Activated gamma-delta T cell (primary cell): ENCODE results near the gene SLC26A6.

ENCODE experiments used
- DNase-seq: peaks from one replicate; lab custom pipeline; 2025; lab: John Stamatoyannopoulos, UW

Gene SLC26A6

GRCh38 chr3:48661501-48662144 lies 26.4 kb upstream of the SLC26A6 start:
- peak; percentile 60 for DNase-seq

DNA sequence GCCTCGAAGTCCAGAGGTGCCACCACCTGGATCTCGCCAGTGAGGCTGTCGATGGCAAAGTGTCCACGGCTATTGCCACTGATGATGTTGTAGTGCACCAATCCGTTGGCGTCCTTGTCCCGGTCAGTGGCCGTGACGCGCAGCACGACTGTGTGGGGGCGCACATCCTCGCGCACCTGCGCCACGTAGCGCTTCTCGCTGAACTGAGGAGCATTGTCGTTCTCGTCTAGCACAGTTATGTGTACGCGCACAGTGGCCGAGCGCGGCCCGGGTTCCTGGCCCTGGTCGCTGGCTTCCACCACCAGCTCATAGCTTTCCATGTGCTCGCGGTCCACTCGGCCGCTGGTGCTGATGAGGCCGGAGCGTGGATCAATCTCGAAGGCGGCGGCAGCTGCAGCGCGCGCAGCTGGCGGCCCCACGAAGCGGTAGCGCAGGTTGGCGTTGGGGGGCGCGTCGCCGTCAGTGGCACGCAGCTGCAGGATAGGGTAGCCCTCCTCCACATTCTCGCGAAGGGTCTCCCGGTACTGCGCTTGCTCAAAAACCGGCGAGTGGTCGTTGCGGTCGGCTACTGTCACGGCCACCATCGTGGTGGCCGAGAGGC lies 25.6 kb upstream of the SLC26A6 start:
- DNase-seq, result no peak

DNA sequence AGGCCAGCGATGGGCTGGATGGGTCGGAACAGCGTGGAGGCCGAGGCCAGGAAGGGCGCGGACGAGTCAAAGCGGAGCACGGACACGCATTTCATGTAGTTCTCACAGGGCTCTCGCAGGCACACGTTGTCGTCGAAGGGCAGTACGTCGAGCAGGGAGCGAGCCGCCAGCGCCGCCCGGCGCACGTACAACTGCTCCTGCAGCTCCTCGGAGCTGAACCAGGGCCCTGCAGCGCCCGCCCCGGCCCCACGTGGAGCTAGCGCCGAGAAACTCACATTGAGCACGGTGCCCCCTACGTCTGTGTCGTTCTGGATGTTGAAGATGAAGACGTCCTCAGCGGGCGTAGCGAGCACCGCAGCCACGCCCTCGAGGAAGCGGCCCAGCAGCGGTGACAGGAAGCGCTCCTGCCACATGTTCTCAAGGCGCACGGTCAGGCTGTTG lies 21.6 kb upstream of the SLC26A6 start:
- DNase-seq, result peak; percentile 24

DNA sequence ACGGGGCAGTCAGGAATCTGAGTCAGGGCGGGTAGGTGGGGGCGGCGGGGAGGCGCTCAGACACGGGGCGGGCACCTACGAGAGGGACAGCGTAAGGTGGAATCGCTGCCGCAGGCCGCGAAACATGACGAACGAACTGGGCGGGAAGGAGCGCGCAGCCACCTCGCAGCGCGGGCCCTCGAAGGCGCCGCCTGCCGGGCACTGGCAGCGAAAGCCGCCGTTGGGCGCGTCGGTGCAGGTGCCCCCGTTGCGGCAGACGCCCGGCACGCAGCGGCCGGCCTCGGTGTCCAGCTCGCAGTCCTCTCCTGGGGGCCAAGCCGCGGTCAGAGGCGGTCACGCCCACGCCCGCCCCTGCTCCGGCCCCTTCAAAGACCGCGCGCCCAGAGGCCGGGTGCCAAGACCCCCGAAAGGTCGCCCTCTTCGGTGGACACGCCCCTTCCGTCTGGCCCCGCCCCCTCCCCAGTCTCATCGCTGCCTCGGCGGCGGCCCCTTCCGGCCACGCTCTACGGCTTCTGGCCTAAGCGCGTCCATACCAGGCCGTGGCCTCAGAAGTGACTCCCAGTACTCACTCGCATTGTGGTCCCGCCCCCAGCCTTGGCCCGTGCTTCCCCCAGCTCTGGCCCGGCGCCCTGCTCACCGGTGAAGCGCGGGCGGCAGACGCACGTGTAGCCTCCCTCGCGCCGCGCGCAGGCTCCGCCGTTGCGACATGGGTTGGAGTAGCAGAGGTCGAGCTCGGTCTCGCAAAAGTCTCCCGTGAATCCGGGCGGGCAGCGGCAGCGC lies 21.0 kb upstream of the SLC26A6 start:
- peak; percentile 76 for DNase-seq

DNA sequence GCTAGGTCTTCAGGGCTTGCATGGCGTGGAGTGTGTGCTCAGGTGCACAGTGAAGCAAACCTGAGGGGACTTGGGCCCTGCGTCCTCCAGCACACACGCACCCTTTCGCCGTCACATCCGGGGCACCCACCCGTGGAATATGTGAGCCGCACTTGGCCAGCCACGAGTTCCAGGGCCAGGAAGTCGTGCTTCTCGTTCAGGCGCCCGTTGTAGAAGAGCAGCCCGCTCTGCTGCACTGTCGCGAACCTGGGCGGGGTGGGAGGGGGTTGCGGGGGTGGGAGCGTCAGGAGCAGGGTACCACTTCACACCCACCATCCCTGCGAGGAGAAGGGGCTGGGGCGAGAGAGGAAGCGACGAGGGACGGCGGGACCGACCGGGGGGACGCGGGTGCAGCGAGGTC lies 20.3 kb upstream of the SLC26A6 start:
- DNase-seq, result peak; percentile 44

- no peak for DNase-seq
Measured at GRCh38 chr3:48655063-48655462, 19.8 kb upstream of the SLC26A6 start.

- no peak for DNase-seq
Measured at GRCh38 chr3:48652923-48653715, 17.9 kb upstream of the SLC26A6 start.

DNA sequence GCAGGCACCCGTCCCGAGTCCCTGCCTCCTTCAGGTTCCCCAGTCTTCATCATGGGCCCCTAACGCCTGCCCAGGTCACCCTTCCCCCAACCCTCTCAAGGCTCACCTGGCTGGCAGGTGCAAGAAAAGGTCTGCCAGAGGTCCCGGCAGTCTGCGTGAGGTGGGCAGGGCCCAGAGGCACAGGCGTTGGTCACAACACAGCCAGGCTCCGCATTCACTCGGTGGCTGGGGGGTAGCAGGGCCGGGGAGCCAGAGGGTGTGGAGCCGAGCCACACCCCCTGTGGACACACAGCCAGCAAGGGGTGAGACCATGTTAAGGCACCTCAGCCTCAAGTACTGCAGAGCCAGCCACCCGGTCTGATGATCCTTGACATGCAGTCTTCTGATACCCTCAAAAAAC lies 16.5 kb upstream of the SLC26A6 start:
- DNase-seq, result no peak

DNA sequence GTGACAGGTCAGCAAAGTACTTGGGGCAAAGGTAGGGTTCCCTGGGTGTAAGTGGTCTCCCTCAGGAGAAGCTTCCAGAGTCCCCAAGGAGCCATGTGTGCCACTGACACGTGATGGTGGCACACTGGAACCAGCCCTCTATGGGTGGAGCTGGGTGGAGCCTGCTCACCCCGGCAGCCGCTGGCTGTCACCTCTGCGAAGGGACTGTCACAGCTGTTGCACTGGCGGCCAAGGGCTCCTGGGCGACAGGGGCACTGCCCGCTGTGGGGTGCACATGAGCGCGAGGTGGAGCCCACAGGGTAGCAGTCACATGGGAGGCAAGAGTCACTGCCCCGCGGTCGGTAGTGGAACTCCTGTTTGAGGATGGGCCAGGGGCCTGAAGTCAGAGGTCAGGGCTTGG lies 15.5 kb upstream of the SLC26A6 start:
- DNase-seq, result no peak

GRCh38 chr3:48648188-48648850 lies 13.1 kb upstream of the SLC26A6 start:
- DNase-seq, result no peak

DNA sequence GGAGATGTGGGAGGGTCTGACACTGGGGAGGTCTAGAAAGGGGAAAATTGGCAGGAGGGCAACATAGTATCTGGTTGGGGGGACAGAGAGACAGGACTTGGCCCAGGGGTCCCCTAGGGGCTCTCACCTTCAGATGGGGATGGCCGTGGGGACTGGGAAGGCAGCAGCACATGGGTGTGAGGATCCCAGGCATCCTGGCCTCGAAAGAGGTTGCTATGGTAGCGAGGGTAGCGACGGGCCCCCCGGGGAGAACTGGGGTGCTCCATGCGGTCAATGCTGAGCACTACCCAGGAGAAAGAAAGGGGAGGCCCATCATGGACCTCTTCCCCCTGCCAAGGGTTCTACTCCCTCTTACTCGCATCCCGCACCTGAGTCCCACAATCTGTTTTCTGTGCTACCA lies 12.5 kb upstream of the SLC26A6 start:
- no peak for DNase-seq

DNA sequence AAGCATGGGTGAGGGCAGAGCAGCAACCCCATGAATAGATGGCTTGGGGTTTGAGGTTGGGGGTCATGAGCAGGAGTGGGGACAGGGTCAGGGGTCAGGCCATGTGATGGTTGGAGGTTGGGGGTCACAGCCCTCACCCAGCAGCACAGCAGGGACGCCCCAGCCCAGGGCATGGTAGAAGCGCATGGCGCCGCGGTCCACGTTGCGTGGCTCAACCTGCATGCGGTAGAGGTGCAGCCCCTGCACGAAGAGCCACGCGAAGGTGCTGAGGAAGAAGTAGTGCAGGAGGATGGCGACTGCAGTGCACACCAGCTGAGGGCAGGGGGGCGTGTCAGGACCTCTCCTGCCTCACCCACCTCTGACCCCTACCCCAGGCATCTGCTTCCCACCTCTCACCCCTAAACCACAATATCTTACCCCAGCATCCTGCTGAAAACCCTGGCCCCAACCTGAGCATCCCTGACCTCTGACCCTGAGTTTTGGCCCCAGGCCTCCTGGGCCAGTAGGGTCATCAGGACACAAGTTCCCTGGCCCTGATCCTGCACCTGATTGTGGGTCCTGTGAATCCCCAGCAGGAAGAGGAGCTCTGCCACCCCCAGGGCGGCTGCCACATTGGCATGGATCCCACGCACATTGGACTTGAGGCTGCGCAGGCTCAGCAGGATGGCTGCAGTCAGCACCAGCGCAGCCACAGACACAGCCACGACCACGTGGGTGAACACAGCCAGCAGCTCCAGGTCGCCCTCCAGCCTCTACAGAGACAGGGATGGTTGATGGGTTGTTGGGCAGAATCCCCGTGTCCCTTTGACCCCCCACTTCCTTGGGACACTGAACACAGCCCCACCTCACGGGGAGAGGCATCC lies 9.9 kb upstream of the SLC26A6 start:
- DNase-seq, result no peak

- no peak for DNase-seq
Measured at GRCh38 chr3:48642605-48643004, 7.3 kb upstream of the SLC26A6 start.

DNA sequence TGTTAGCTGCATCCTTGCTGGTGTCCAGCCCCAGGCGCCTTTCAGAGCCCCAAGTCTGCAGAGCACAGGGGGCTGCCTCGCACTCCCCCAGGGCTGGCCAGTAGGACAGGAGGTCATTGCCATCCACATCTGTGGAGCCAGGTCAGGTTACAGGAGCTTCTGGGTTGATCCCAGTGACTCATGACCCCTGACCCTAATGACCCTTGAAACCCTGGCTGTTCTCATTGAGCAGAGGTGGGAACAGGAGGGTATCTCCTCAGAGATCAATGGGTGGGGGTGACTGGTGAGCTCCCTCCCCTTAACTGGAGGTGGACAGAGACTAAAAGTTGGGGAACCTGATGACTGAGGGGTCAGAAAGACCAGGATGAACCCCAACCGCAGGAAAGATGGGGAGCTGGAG lies 6.1 kb upstream of the SLC26A6 start:
- no peak for DNase-seq

DNA sequence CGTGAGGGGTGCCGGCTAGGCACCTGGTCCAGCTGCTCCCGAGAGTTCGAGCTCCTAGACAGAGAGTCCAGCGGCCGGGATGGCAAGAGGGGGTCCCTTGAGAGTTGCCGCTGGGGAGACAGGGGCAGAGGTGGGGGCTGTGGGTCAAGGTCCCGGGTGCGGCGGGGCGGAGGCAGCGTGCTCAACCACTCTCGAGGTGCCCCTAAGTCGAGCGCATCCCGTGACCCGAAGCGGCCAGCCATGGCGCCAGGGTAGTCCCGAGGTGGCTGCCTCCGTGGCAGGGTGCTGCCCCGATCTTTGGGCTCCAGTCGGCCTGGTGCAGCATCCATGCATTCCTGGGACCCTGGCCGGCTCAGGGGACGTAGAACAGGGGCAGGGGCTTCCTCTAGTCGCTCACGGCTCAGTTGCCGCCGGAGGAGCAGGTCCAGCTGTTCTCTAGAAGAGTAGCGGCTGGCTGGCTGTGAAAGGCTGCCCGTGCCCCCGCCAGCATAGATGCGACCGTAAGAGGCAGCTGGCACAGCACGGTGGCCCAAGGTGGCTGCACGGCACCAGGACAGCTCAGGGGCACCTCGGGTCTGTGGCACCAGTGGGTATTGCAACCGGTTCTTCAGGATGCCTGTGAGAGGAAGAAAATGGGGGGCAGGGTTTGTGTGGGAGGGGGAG lies 4.8 kb upstream of the SLC26A6 start:
- no peak for DNase-seq

DNA sequence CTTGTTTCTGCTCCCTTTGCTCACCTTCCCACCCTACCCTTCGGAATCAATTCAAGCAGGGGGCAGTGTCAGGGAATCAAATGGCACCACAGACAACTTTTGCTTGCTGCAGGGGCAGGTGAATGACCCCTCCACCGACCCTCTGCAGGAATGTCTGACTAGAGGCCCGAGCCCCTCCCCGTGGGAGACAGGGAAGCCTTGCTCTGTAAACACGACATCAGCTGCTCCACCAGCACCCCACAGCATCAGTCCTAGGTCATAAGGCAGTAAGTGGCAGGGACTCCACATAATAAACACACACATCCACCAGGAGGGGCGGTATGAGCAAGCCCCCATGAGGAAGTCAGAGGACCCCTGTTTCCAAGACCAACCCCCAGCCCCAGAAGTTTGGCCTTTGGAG lies 2.0 kb upstream of the SLC26A6 start:
- DNase-seq, result no peak

GRCh38 chr3:48636149-48636655 lies 941 bp upstream of the SLC26A6 start:
- no peak for DNase-seq

DNA sequence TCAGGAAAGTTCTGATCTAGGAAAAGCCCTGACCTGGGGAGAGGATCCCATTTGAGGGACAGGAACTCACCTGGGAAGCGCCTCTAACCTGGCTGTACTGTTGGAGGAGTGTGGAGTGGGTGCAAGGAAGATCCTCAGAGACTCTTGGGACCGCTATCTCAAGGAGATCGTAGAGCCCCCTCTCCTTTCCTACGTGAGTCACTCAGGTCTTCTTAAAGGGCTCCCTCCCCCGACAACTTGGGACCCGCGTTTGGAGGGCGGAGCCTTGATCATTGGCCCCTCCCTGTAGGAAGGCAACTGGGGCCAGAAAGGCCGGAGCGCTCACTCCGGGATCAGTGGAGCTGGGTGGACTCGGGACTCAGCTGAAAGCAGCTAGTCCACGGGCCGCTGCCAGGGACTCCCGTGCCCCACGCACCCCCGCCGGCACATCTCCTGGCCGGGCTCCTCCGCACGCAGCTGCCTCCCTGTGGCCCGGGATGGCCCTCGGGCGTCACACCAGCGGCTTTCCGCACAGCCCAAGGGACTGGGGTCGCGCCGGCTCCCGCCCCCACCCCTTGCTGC lies 520 bp downstream of the SLC26A6 start:
- peak; percentile 24 for DNase-seq

DNA sequence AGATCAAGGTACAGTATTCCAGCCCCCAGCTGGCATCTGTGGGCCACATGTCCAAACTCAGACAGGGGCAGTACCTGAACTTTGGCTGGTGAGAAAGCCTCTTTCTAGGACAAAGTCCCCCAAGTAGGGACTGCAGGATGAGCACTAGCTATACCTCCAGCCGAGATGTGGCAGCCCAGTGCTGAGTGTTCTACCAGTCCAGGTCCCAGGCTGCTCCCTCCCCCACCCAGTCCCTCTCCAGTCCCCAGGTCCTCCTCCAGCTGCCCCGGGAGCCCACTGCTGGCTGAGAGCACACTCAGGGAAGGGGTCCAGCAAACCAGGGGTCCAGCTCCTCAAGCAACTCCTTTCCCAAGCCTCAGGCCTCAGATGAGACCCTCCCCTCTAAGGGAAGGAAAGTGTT lies 1.5 kb downstream of the SLC26A6 start:
- no peak for DNase-seq

DNA sequence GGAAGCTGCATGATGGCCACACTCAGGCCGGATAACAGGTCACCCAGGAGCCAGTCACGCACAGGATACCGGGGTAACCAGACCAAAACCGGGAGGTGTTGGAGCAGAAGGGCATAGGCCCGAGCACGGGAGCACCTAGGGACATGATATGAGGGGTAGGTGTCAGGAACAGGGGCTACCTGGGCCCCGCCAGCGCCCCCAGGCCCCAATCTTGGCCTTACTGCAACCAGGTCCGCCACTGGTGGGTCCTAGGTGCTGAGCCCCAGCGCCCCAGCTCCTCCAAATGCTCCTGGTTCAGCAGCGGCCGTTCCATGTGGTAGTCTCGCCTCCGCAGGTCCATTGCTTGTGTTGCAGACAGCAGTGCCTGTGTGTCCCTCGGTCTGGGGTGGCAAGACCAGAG lies 2.0 kb downstream of the SLC26A6 start:
- no peak for DNase-seq
